Measurements from ENCODE around the gene TCTA.

DNA sequence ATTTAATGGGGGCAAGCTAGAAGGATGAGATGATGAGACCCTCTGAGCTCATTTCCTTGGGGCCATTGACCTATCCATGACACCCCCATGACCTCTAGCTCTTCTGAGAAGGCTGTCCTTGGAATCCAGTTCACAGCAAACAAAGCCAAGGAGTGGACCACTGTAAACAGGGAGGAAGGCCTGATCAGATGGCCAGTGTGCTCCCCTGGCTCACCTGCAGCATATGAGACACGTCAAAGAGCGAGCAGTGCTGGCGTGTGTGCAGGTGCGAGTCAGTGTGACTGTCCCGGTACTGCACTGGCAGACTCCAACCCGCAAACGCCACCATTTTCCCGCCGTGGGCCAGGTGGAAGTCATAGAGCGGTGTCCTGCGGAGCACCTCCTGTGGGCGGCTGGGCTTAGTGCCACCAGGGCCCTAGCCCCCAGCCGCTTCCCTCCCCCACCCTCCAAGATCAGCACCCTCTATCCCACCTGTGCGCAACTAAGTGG lies 9.7 kb downstream of the TCTA start:
- TF ChIP-seq, protein P1, sequence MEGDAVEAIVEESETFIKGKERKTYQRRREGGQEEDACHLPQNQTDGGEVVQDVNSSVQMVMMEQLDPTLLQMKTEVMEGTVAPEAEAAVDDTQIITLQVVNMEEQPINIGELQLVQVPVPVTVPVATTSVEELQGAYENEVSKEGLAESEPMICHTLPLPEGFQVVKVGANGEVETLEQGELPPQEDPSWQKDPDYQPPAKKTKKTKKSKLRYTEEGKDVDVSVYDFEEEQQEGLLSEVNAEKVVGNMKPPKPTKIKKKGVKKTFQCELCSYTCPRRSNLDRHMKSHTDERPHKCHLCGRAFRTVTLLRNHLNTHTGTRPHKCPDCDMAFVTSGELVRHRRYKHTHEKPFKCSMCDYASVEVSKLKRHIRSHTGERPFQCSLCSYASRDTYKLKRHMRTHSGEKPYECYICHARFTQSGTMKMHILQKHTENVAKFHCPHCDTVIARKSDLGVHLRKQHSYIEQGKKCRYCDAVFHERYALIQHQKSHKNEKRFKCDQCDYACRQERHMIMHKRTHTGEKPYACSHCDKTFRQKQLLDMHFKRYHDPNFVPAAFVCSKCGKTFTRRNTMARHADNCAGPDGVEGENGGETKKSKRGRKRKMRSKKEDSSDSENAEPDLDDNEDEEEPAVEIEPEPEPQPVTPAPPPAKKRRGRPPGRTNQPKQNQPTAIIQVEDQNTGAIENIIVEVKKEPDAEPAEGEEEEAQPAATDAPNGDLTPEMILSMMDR (conservative IDR thresholded peaks at IDR 0.05; ENCODE audit: low read length), result no peak
- TF ChIP-seq EZH2phosphoT487 (IDR thresholded peaks at IDR 0.05; ENCODE audit: borderline replicate concordance), result no peak
